COLO668 (cell line): ENCODE results near the gene AGA.

Source experiments
- DNase-seq: peaks from one replicate; lab custom pipeline; 2025; ENCODE audit not compliant: unreplicated experiment; lab: John Stamatoyannopoulos, UW

The AGA gene

GRCh38 chr4:177447417-177448004 is 5.3 kb upstream of the AGA start:
- DNase-seq: no peak

- no peak for DNase-seq
Measured at GRCh38 chr4:177446586-177446985, 4.3 kb upstream of the AGA start.

- no peak for DNase-seq
Measured at GRCh38 chr4:177444911-177445736, 2.9 kb upstream of the AGA start.

GRCh38 chr4:177441061-177441802 is 1.0 kb downstream of the AGA start:
- DNase-seq: no peak

- DNase-seq: no peak
Measured at GRCh38 chr4:177436456-177436855, 5.8 kb downstream of the AGA start.

GRCh38 chr4:177434667-177435066 is 7.6 kb downstream of the AGA start:
- no peak for DNase-seq

- DNase-seq: no peak
Measured at GRCh38 chr4:177427192-177427591, 15.0 kb downstream of the AGA start.

- no peak for DNase-seq
Measured at GRCh38 chr4:177419434-177419833, 22.8 kb downstream of the AGA start.

GRCh38 chr4:177413656-177414055 is 28.6 kb downstream of the AGA start:
- no peak for DNase-seq

- DNase-seq: no peak
Measured at GRCh38 chr4:177413076-177413475, 29.2 kb downstream of the AGA start.

- DNase-seq: no peak
Measured at GRCh38 chr4:177411996-177412395, 30.2 kb downstream of the AGA start.

GRCh38 chr4:177410566-177410965 is 31.7 kb downstream of the AGA start:
- DNase-seq: no peak

GRCh38 chr4:177408023-177408422 is 34.2 kb downstream of the AGA start:
- DNase-seq: no peak

GRCh38 chr4:177405508-177405907 is 36.7 kb downstream of the AGA start:
- no peak for DNase-seq

- no peak for DNase-seq
Measured at GRCh38 chr4:177404986-177405385, 37.3 kb downstream of the AGA start.

GRCh38 chr4:177404342-177404741 is 37.9 kb downstream of the AGA start:
- no peak for DNase-seq

GRCh38 chr4:177403746-177404145 is 38.5 kb downstream of the AGA start:
- DNase-seq: no peak

GRCh38 chr4:177401658-177402273 is 40.5 kb downstream of the AGA start:
- DNase-seq: no peak

GRCh38 chr4:177400030-177400429 is 42.2 kb downstream of the AGA start:
- no peak for DNase-seq

- no peak for DNase-seq
Measured at GRCh38 chr4:177396352-177396751, 45.9 kb downstream of the AGA start.

GRCh38 chr4:177393236-177393635 is 49.0 kb downstream of the AGA start:
- DNase-seq: no peak

- DNase-seq: no peak
Measured at GRCh38 chr4:177391953-177392352, 50.3 kb downstream of the AGA start.
